Measurements from ENCODE around the gene NEB.

DNA sequence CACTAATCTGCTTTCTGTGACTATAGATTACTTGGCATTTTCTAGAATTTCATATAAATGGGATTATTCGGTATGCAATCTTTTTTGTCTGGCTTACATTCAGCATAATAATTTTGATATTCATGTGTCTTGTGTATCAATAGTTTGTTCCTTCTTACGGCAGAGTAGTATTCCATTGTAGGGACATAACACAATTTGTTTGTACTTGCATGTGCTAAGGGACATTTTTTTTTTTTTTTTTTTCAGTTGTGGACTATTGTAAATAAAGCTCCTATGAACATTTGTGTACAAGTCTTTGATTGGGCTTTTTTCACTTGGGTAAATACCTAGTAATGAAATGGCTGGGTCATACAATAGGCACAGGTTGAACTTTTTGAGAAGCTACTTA, 48.9 kb upstream of the NEB start:
- no peak for TF ChIP-seq REST (IDR thresholded peaks at IDR 0.05; ENCODE audit: borderline replicate concordance)
- no peak for TF ChIP-seq CTCF (IDR thresholded peaks at IDR 0.05; ENCODE audit: poor library complexity, severe bottlenecking)
- TF ChIP-seq POLR2AphosphoS5 (IDR thresholded peaks at IDR 0.05) = no peak
- no peak for TF ChIP-seq TAF1 (IDR thresholded peaks at IDR 0.05; ENCODE audit: low read depth)
- TF ChIP-seq EZH2 (IDR thresholded peaks at IDR 0.05; ENCODE audit: borderline replicate concordance, insufficient read depth, low read length, poor library complexity, severe bottlenecking) = no peak
- no peak for TF ChIP-seq EP300 (conservative IDR thresholded peaks at IDR 0.05; ENCODE audit: poor library complexity, severe bottlenecking)
- no peak for TF ChIP-seq RAD21 (conservative IDR thresholded peaks at IDR 0.05)
- no peak for TF ChIP-seq MXI1 (conservative IDR thresholded peaks at IDR 0.05; ENCODE audit: poor library complexity, severe bottlenecking)
